HG03442 (cell line): ENCODE results near the gene SEC14L1.
"Not testable (repeated sequence)": the region's sequence is repeated elsewhere in the genome, so short reads cannot be mapped to it uniquely, and the experiment has no call there.

Experiments used
- ATAC-seq: cut with Tn5 transposase; IDR thresholded peaks from one replicate; pipeline ENCODE4 v1.9.1; 2021; ENCODE audit warnings: mild to moderate bottlenecking, moderate library complexity; ENCODE audit not compliant: unreplicated experiment

Gene SEC14L1

GRCh38 chr17:77140878-77141767 lies at the start of gene SEC14L1:
Gene SEC14L1 (plus strand): TSS chr17:77140969. CDS start chr17:77143597, 2,628 bp downstream.
- peak; percentile 37 for ATAC-seq

GRCh38 chr17:77092025-77092424 lies 48.7 kb upstream of the SEC14L1 start:
- ATAC-seq, result no peak

- ATAC-seq, result no peak
These were observed 45.3 kb upstream of the SEC14L1 start for GRCh38 chr17:77095461-77095860.

GRCh38 chr17:77096570-77097214 lies 44.1 kb upstream of the SEC14L1 start:
- no peak for ATAC-seq

GRCh38 chr17:77097631-77098180 lies 43.1 kb upstream of the SEC14L1 start:
- ATAC-seq, result no peak

- ATAC-seq, result no peak
These were observed 41.8 kb upstream of the SEC14L1 start for GRCh38 chr17:77098884-77099545.

- ATAC-seq, result no peak
These were observed 40.8 kb upstream of the SEC14L1 start for GRCh38 chr17:77099997-77100396.

- ATAC-seq, result no peak
These were observed 39.0 kb upstream of the SEC14L1 start for GRCh38 chr17:77101521-77102410.

- ATAC-seq, result not testable (repeated sequence)
These were observed 38.2 kb upstream of the SEC14L1 start for GRCh38 chr17:77102411-77103134.

- no peak for ATAC-seq
These were observed 35.1 kb upstream of the SEC14L1 start for GRCh38 chr17:77105706-77106105.

GRCh38 chr17:77106874-77107358 lies 33.9 kb upstream of the SEC14L1 start:
- ATAC-seq, result peak; percentile 20

GRCh38 chr17:77107506-77108433 lies 33.0 kb upstream of the SEC14L1 start:
- peak; percentile 54 for ATAC-seq

- no peak for ATAC-seq
These were observed 31.5 kb upstream of the SEC14L1 start for GRCh38 chr17:77109159-77109759.

- no peak for ATAC-seq
These were observed 30.9 kb upstream of the SEC14L1 start for GRCh38 chr17:77109764-77110359.

- not testable (repeated sequence) for ATAC-seq
These were observed 29.4 kb upstream of the SEC14L1 start for GRCh38 chr17:77111165-77111933.

- ATAC-seq, result no peak
These were observed 28.9 kb upstream of the SEC14L1 start for GRCh38 chr17:77111934-77112296.

GRCh38 chr17:77115510-77115909 lies 25.3 kb upstream of the SEC14L1 start:
- no peak for ATAC-seq
